NCI-H345 (cell line): ENCODE measurements around the gene TPP2.

Experiments used
- DNase-seq: peaks from one replicate; lab custom pipeline; 2025; lab: John Stamatoyannopoulos, UW

Gene TPP2

GRCh38 chr13:102657630-102658029 lies 60.8 kb downstream of the TPP2 start:
- DNase-seq = no peak

- no peak for DNase-seq
Measured at GRCh38 chr13:102658660-102659059, 61.9 kb downstream of the TPP2 start.

GRCh38 chr13:102659168-102659713 lies 62.5 kb downstream of the TPP2 start:
- DNase-seq = no peak

- DNase-seq = no peak
Measured at GRCh38 chr13:102667023-102667422, 70.2 kb downstream of the TPP2 start.

GRCh38 chr13:102667911-102668310 lies 71.1 kb downstream of the TPP2 start:
- DNase-seq = no peak

- no peak for DNase-seq
Measured at GRCh38 chr13:102670130-102670529, 73.3 kb downstream of the TPP2 start.

- no peak for DNase-seq
Measured at GRCh38 chr13:102675115-102675514, 78.3 kb downstream of the TPP2 start.

- no peak for DNase-seq
Measured at GRCh38 chr13:102677122-102677521, 80.3 kb downstream of the TPP2 start.

- DNase-seq = no peak
Measured at GRCh38 chr13:102678339-102679107, 81.7 kb downstream of the TPP2 start.

- DNase-seq = no peak
Measured at GRCh38 chr13:102679449-102680132, 82.8 kb downstream of the TPP2 start.

GRCh38 chr13:102680133-102680717 lies 83.4 kb downstream of the TPP2 start:
- DNase-seq = no peak

- no peak for DNase-seq
Measured at GRCh38 chr13:102680842-102681740, 84.3 kb downstream of the TPP2 start.

GRCh38 chr13:102682211-102682610 lies 85.4 kb downstream of the TPP2 start:
- no peak for DNase-seq

- no peak for DNase-seq
Measured at GRCh38 chr13:102682727-102683126, 85.9 kb downstream of the TPP2 start.

- no peak for DNase-seq
Measured at GRCh38 chr13:102683637-102684036, 86.9 kb downstream of the TPP2 start.

GRCh38 chr13:102686024-102686423 lies 89.2 kb downstream of the TPP2 start:
- no peak for DNase-seq

- DNase-seq = no peak
Measured at GRCh38 chr13:102687520-102687919, 90.7 kb downstream of the TPP2 start.

- no peak for DNase-seq
Measured at GRCh38 chr13:102688306-102688973, 91.7 kb downstream of the TPP2 start.

GRCh38 chr13:102690883-102691282 lies 94.1 kb downstream of the TPP2 start:
- no peak for DNase-seq

GRCh38 chr13:102692491-102692826 lies 95.7 kb downstream of the TPP2 start:
- DNase-seq = no peak

GRCh38 chr13:102693250-102693649 lies 96.5 kb downstream of the TPP2 start:
- no peak for DNase-seq
